ENCODE data around the gene GPC5. TPM values are rescaled to one million over a fixed set of nuclear protein-coding genes. Genes with fewer than 3 reads are reported as not detected.
"Not testable (repeated sequence)": the region's sequence is repeated elsewhere in the genome, so short reads cannot be mapped to it uniquely, and the experiment has no call there.

The GPC5 gene
- total RNA-seq, 1 experiment from 2014 or later: 0.21 TPM

GRCh38 chr13:91351123-91351522, 47.3 kb upstream of the GPC5 start:
- TF ChIP-seq CTCF (conservative IDR thresholded peaks at IDR 0.05; ENCODE audit: low read depth, low read length) (no peak), EZH2 (IDR thresholded peaks at IDR 0.05; ENCODE audit: borderline replicate concordance, low read depth, low read length, poor library complexity, severe bottlenecking) (no peak)
- H3K4me3 ChIP-seq (ENCODE audit: low read depth, low read length, poor library complexity, severe bottlenecking): peak overlapping the region; percentile 75
- H3K27me3 ChIP-seq (replicated peaks; ENCODE audit: insufficient read depth, low read depth, low read length, poor library complexity): peaks cover 10% of the 10 kb centered on the region
- H3K4me1 ChIP-seq (ENCODE audit: insufficient read depth, low read length, poor library complexity, severe bottlenecking): peaks cover 35% of the 10 kb centered on the region
- no peaks in the 10 kb centered on the region for H3K9me3 ChIP-seq (ENCODE audit: low read depth, low read length, poor library complexity, severe bottlenecking)
- peaks cover 68% of the 10 kb centered on the region for H3K36me3 ChIP-seq (ENCODE audit: insufficient read depth, low read length, poor library complexity, severe bottlenecking)
- ChIA-PET CTCF (no interaction called here), POLR2A (ENCODE audit: low non-redundant PET) (no interaction called here)
- intact Hi-C loops (cut with micrococcal nuclease; ENCODE audit: unreplicated experiment): no loop called here
- no TSS peak for BruUV-seq (replicated peaks)
- no peak for DNase-seq (ENCODE audit: low spot score)
- no peak overlapping the region for H3K27ac ChIP-seq (ENCODE audit: low read depth, low read length, poor library complexity, severe bottlenecking)

- intact Hi-C loops (cut with micrococcal nuclease; ENCODE audit: unreplicated experiment): no loop called here
- peaks cover 77% of the 10 kb centered on the region for H3K36me3 ChIP-seq (ENCODE audit: insufficient read depth, low read length, poor library complexity, severe bottlenecking)
These were observed 46.4 kb upstream of the GPC5 start for GRCh38 chr13:91351980-91352379.

GRCh38 chr13:91352891-91353290, 45.5 kb upstream of the GPC5 start:
- intact Hi-C loops (cut with micrococcal nuclease; ENCODE audit: unreplicated experiment): not testable (repeated sequence)

More at GRCh38 chr13:91351980-91352379, 46.4 kb upstream of the GPC5 start:
- CTCF ChIA-PET: no interaction called here
- BruUV-seq (replicated peaks): no TSS peak
- POLR2A ChIA-PET (ENCODE audit: low non-redundant PET): no interaction called here
- no peak overlapping the region for H3K4me3 ChIP-seq (ENCODE audit: low read depth, low read length, poor library complexity, severe bottlenecking)
- no peaks in the 10 kb centered on the region for H3K9me3 ChIP-seq (ENCODE audit: low read depth, low read length, poor library complexity, severe bottlenecking)
- peaks cover 2% of the 10 kb centered on the region for H3K27me3 ChIP-seq (replicated peaks; ENCODE audit: insufficient read depth, low read depth, low read length, poor library complexity)
- no peak for TF ChIP-seq CTCF (conservative IDR thresholded peaks at IDR 0.05; ENCODE audit: low read depth, low read length)
- no peak for TF ChIP-seq EZH2 (IDR thresholded peaks at IDR 0.05; ENCODE audit: borderline replicate concordance, low read depth, low read length, poor library complexity, severe bottlenecking)
- no peak for DNase-seq (ENCODE audit: low spot score)
- H3K4me1 ChIP-seq (ENCODE audit: insufficient read depth, low read length, poor library complexity, severe bottlenecking): peaks cover 30% of the 10 kb centered on the region
- no peak overlapping the region for H3K27ac ChIP-seq (ENCODE audit: low read depth, low read length, poor library complexity, severe bottlenecking)

GRCh38 chr13:91353494-91353893, 44.9 kb upstream of the GPC5 start:
- no peaks in the 10 kb centered on the region for H3K27me3 ChIP-seq (replicated peaks; ENCODE audit: insufficient read depth, low read depth, low read length, poor library complexity)
- ChIA-PET POLR2A (ENCODE audit: low non-redundant PET) (no interaction called here), CTCF (no interaction called here)
- no TSS peak for BruUV-seq (replicated peaks)
- intact Hi-C loops (cut with micrococcal nuclease; ENCODE audit: unreplicated experiment): no loop called here
- H3K27ac ChIP-seq (ENCODE audit: low read depth, low read length, poor library complexity, severe bottlenecking): no peak overlapping the region
- no peak for DNase-seq (ENCODE audit: low spot score)
- H3K36me3 ChIP-seq (ENCODE audit: insufficient read depth, low read length, poor library complexity, severe bottlenecking): peaks cover 83% of the 10 kb centered on the region
- TF ChIP-seq CTCF (conservative IDR thresholded peaks at IDR 0.05; ENCODE audit: low read depth, low read length) (no peak), EZH2 (IDR thresholded peaks at IDR 0.05; ENCODE audit: borderline replicate concordance, low read depth, low read length, poor library complexity, severe bottlenecking) (no peak)
- no peaks in the 10 kb centered on the region for H3K9me3 ChIP-seq (ENCODE audit: low read depth, low read length, poor library complexity, severe bottlenecking)
- H3K4me1 ChIP-seq (ENCODE audit: insufficient read depth, low read length, poor library complexity, severe bottlenecking): peaks cover 30% of the 10 kb centered on the region
- H3K4me3 ChIP-seq (ENCODE audit: low read depth, low read length, poor library complexity, severe bottlenecking): no peak overlapping the region

More at GRCh38 chr13:91352891-91353290, 45.5 kb upstream of the GPC5 start:
- H3K27me3 ChIP-seq (replicated peaks; ENCODE audit: insufficient read depth, low read depth, low read length, poor library complexity); POLR2A ChIA-PET (ENCODE audit: low non-redundant PET); CTCF ChIA-PET; H3K4me3 ChIP-seq (ENCODE audit: low read depth, low read length, poor library complexity, severe bottlenecking); BruUV-seq (replicated peaks); H3K27ac ChIP-seq (ENCODE audit: low read depth, low read length, poor library complexity, severe bottlenecking); DNase-seq (ENCODE audit: low spot score); H3K9me3 ChIP-seq (ENCODE audit: low read depth, low read length, poor library complexity, severe bottlenecking): not testable (repeated sequence)
- H3K36me3 ChIP-seq (ENCODE audit: insufficient read depth, low read length, poor library complexity, severe bottlenecking): peaks cover 83% of the 10 kb centered on the region
- peaks cover 30% of the 10 kb centered on the region for H3K4me1 ChIP-seq (ENCODE audit: insufficient read depth, low read length, poor library complexity, severe bottlenecking)

Measured in A673 (cell line).